ENCODE results near the gene DOCK10.

DOCK10 gene

GRCh38 chr2:224885291-224885690 is 157.0 kb downstream of the DOCK10 start:
- no peak overlapping the region for H3K4me3 ChIP-seq (ENCODE audit: low read depth, low read length)
- no peak for DNase-seq (ENCODE audit: low read depth)
- no peak for TF ChIP-seq CTCF (IDR thresholded peaks at IDR 0.05; ENCODE audit: control insufficient read depth, extremely low read depth, insufficient read depth)

GRCh38 chr2:224884188-224884587 is 158.1 kb downstream of the DOCK10 start:
- DNase-seq (ENCODE audit: low read depth) = no peak
- TF ChIP-seq CTCF (IDR thresholded peaks at IDR 0.05; ENCODE audit: control insufficient read depth, extremely low read depth, insufficient read depth) = no peak
- no peak overlapping the region for H3K4me3 ChIP-seq (ENCODE audit: low read depth, low read length)

- no peak overlapping the region for H3K4me3 ChIP-seq (ENCODE audit: low read depth, low read length)
- TF ChIP-seq CTCF (IDR thresholded peaks at IDR 0.05; ENCODE audit: control insufficient read depth, extremely low read depth, insufficient read depth) = no peak
These were observed 158.6 kb downstream of the DOCK10 start for GRCh38 chr2:224883700-224884099.

GRCh38 chr2:224883172-224883516 is 159.1 kb downstream of the DOCK10 start:
- no peak for DNase-seq (ENCODE audit: low read depth)
- no peak for TF ChIP-seq CTCF (IDR thresholded peaks at IDR 0.05; ENCODE audit: control insufficient read depth, extremely low read depth, insufficient read depth)
- H3K4me3 ChIP-seq (ENCODE audit: low read depth, low read length) = no peak overlapping the region

More at GRCh38 chr2:224883700-224884099, 158.6 kb downstream of the DOCK10 start:
- DNase-seq (ENCODE audit: low read depth) = no peak

- no peak for TF ChIP-seq CTCF (IDR thresholded peaks at IDR 0.05; ENCODE audit: control insufficient read depth, extremely low read depth, insufficient read depth)
- DNase-seq (ENCODE audit: low read depth) = peak; percentile 7
- no peak overlapping the region for H3K4me3 ChIP-seq (ENCODE audit: low read depth, low read length)
These were observed 159.7 kb downstream of the DOCK10 start for GRCh38 chr2:224882291-224883171.

- no peak overlapping the region for H3K4me3 ChIP-seq (ENCODE audit: low read depth, low read length)
- TF ChIP-seq CTCF (IDR thresholded peaks at IDR 0.05; ENCODE audit: control insufficient read depth, extremely low read depth, insufficient read depth) = no peak
- no peak for DNase-seq (ENCODE audit: low read depth)
These were observed 160.4 kb downstream of the DOCK10 start for GRCh38 chr2:224881846-224882245.

GRCh38 chr2:224876522-224876921 is 165.7 kb downstream of the DOCK10 start:
- no peak overlapping the region for H3K4me3 ChIP-seq (ENCODE audit: low read depth, low read length)
- no peak for TF ChIP-seq CTCF (IDR thresholded peaks at IDR 0.05; ENCODE audit: control insufficient read depth, extremely low read depth, insufficient read depth)
- DNase-seq (ENCODE audit: low read depth) = no peak
